ENCODE measurements around the gene JAKMIP3.

Gene JAKMIP3

DNA sequence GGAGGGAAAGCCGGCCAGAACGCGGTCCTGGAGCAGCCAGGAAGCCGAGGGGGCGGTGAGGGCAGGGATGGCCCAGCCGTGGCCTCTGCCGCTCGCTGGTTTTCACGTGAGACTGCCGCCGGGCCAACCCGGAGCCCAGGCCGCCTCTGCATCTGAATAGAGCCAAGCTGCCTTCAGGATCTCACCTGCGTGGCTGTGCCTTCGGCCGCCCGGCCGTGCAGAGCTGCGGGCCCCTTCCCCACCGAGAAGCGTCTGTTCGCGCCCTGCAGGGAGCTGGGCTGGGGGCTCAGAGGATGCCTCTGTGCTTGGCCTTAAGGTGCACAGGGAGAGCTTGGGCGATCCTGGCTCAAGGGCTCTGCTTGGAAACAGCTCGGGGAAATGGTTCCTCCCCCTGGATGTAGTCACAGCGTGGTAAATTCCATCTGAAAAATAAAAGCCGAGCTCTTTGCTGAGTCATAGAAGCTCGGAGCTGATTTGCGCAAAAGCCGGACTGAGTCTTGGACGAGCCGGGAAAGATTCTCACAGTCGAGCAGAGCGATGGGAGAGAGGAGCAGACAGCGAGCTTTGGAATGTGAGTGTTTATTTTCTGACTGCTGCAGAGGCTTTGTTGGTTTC lies at the start of gene JAKMIP3:
TSS of gene JAKMIP3 (plus strand) at position 456 of the 615 bp plus-strand sequence. CDS start 38,863 bp downstream, outside the sequence.
- DNase-seq, result peak; percentile 75

GRCh38 chr10:132016514-132016913 lies 49.2 kb upstream of the JAKMIP3 start:
- no peak for DNase-seq

GRCh38 chr10:132018446-132018845 lies 47.3 kb upstream of the JAKMIP3 start:
- DNase-seq, result no peak

DNA sequence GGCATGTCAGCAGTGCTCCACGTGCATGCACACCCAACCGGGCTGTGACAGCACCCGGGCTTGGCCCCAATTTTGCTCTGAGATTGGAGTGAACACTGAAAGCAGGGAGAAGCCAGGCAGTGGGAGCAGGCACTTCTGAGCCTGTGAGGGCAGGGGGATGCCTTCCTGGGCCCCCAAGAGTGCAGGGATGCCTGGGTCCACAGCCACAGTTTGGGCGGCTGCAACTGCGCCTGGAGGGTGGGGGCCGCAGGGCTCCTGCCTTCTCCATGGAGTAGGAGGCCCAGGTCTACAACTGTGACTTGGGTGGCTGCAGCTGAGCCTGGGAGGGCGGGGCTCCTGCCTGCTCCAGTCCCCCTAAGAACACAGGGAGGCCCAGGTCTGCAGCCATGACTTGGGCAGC lies 46.4 kb upstream of the JAKMIP3 start:
- no peak for DNase-seq

DNA sequence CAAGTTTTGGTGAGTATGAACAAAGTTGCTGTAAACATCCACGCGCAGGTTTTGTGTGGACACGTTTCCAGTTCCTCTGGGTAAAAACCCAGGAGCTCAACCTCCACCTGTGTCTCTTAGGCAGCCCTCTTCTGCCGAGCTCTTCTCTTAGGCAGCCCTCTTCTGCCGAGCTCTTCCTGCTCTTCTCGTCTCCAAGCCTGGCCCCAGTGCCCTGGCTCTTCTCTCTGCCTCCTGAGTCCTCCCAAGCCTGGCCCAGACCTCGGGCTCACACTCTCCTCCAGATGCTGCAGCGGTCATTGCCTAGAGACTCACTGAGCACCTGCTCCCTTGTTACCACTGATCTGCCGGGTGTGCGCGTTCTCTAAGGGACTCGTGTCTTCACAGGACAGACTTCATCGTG lies 45.3 kb upstream of the JAKMIP3 start:
- no peak for DNase-seq

DNA sequence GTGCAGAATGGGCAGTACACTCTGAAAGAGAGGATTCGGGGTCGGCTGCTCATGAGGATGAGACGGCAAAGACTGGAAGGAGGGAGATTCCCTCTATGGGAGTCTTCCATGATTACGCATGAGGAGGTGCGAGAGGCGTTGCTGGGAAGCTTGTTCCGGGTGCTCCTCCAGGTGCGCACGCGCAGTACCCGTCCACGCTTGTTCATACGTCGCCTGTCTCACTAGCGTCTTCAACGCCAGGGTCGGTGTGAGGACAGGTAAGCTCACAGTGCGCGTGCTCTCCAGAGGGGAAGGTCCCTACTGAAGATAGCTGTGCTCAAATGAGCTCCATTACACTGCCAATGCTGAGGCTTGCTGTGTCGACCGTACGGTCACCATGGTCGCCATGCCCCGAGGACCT lies 44.7 kb upstream of the JAKMIP3 start:
- no peak for DNase-seq

- no peak for DNase-seq
Observed at GRCh38 chr10:132021504-132022143, 44.1 kb upstream of the JAKMIP3 start.

DNA sequence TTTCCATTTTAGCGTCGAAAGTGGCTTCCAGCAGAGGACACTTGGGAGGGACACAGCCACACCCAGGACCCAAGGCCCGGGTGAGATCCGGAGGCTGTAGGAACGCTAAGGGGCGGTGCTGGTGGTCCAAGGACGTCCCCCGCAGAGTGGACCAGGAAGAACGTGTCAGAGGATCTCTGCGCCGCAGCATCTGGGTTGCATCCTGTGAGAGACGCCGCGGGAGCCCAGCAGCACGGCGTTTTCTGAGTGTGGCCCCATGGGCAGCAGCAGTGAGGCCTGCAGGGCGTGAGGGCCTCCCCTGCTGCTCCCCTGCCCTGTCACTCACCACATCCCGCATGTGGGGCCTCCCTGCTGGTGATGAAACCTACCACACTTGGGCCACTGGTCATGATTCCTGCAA lies 43.5 kb upstream of the JAKMIP3 start:
- DNase-seq, result no peak

- peak; percentile 10 for DNase-seq
Observed at GRCh38 chr10:132023092-132023811, 42.5 kb upstream of the JAKMIP3 start.

- DNase-seq, result no peak
Observed at GRCh38 chr10:132027423-132027983, 38.2 kb upstream of the JAKMIP3 start.

DNA sequence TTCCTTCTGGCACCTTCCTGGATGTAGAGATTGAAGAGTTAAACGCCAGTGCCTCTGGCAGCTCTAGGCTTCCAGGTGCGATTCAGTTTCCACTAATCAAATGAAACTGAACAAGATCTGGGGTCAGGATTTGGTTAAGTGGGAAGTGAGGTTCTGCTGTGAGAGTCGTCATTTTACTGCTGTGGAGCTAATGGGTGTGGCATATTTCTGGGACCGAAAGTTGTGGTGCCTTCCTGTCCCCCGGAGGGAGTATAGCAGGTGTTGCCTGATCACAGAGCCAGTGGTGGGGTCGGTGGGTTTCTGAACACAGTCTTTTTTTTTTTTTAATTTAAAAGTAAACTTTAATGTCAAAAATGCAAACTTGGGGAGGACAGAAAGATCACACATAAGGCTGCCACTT lies 37.0 kb upstream of the JAKMIP3 start:
- no peak for DNase-seq

GRCh38 chr10:132030898-132031463 lies 34.8 kb upstream of the JAKMIP3 start:
- DNase-seq, result no peak

- no peak for DNase-seq
Observed at GRCh38 chr10:132033632-132034031, 32.1 kb upstream of the JAKMIP3 start.

GRCh38 chr10:132035476-132035875 lies 30.3 kb upstream of the JAKMIP3 start:
- DNase-seq, result no peak

- DNase-seq, result no peak
Observed at GRCh38 chr10:132036153-132036886, 29.4 kb upstream of the JAKMIP3 start.

DNA sequence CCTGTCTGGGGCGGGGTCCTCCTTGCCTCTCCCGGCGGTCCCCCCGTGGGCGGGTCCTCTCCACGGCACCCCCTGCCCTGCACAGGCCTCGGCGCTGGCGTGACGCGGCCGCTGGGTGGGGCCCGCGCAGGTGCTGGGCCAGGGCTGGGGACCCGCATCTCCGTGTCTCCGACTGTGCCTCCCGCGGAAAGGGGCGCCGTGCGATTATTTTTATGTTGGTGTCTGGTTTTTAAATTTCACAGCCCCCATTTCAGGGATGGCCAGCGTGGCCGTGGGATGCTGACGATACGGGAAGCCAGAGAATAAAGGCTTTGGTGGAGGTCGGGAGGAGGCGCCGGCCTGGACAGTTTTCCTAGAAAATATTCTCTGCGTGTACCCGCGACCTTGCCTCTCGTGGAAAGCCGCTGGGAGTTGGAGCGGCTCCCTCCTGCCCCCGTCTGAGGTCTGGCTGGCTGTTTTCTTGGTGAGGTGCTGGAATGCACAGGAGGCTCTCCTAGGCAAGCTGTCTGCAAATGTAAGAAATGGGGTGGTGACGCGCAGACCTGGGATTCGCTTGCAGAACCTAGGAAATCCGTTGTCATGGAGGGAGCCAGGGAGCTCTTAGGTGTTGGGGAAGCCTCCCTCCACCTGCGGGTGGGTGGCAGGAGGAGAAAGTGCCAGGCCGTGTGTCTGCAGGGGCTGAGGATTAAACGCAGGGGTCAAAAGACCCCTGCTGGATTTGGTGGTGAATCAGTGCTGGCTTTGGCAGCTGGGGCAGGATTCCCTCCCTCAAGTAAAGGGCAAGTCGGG lies 28.7 kb upstream of the JAKMIP3 start:
- no peak for DNase-seq

DNA sequence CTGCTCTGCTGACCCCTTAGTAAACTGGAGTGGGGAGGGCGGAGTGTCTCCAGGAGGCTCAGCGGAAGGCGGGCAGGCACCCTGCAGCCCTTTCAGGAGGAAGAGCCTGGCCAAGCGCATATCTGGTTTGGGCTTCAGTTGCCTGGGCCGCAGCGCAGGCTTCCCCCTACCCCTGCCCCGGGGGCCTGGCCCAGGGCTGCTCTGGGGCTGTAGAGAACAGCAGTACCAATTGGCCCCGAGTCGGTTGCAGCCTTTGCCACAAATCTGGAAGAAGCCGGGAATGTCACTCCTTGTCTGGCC lies 28.1 kb upstream of the JAKMIP3 start:
- no peak for DNase-seq

DNA sequence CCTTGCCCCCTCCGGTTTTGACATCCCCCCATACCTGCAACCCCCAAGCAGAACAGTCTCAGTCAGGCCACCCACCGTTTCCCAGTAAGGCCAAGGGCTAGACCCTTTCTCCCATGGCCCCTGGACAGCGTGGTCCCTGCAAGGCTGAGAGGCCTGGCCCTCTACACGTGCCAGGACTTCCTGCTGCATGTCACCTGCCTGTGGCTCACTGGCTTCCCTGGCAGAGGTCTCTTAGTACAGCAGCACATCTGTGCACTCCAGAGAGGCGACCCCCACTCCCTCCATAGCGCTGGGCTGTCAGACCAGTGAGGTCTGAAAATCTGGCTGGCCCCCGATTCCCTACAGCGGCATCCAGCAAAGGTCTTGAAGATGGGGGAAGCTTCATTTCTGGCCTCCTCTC lies 26.4 kb upstream of the JAKMIP3 start:
- no peak for DNase-seq

DNA sequence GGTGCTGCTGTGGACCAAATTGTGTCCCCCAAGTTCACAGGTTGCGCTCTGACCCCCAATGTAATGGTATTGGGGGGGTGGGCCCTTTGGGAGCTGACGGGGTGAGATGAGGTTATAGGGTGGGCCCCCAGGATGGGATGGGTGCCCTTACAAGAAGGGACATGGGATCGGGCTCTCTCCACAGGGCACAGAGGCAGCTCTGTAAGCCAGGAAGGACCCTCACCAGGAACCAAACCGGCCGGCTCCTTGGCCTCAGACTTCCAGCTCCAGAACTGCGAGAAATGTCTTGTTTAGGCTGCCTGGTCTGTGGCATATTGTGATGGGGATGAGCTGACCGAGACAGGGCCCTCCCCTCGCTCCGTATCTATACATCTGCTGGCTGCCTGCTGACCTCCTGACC lies 25.7 kb upstream of the JAKMIP3 start:
- DNase-seq, result no peak

GRCh38 chr10:132041340-132041739 lies 24.4 kb upstream of the JAKMIP3 start:
- no peak for DNase-seq

- DNase-seq, result no peak
Observed at GRCh38 chr10:132043861-132044695, 21.7 kb upstream of the JAKMIP3 start.

Data from NCI-H226 (cell line).